Stimulated activated CD8-positive, alpha-beta memory T cell treated with anti-CD3 and anti-CD28 coated beads, Interleukin-4, amount 100 ng/mL, for 4 hours (primary cell): Measurements from ENCODE around the gene ZNF32.
A peak's percentile ranks its signal among the peaks of the same experiment; 100 is the strongest.

ENCODE experiments used
- DNase-seq, 2 donors: peaks; one replicate each; pipeline ENCODE4 v3.0.0-alpha.2; 2020; ENCODE audit warnings: low read depth in 2 of 2, low spot score in 1 of 2

Gene ZNF32, protein sequence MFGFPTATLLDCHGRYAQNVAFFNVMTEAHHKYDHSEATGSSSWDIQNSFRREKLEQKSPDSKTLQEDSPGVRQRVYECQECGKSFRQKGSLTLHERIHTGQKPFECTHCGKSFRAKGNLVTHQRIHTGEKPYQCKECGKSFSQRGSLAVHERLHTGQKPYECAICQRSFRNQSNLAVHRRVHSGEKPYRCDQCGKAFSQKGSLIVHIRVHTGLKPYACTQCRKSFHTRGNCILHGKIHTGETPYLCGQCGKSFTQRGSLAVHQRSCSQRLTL

DNA sequence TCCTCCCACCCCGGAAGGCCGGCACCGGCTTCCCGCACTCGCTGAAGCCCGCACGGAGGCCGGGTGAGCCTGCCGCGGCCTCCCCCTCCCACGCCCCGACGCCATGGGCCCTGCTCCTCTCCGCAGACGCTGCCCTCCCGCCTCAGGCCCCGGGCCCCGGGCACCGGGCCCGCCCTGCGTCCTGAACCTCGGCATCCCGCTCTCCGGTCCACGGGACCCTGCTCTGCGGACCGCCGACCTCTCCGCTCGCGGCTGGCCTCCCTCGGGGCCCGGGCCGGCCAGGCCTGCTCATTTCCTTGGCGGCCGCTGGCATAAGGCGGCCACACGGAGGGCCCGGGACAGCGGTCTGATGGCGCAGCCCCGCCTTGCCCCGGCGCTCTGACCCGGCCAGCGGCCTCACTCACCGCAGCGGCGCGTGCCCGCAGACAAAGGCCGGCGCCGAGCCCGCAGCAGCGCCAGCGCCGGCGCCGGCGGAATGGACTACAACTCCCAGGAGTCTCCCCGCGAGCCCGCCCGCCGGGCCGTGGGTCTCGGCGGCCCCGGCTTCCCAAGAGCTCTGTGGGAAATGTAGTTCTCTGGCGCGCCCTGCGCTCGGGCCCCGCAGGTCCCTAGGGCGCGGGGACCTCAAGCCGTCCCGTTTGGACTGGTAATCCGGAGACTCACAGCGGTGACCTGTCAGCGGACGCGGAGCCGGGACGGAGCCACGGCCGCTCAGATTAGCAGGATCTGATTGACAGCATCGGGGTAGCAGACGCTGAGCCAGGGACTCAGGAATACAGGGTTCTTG lies at the start of gene ZNF32:
ZNF32 (minus strand) TSS at position 484 of the 787 bp plus-strand sequence. CDS start 2,748 bp downstream, outside the sequence.
- peak; percentile 57 to 63 for DNase-seq

DNA sequence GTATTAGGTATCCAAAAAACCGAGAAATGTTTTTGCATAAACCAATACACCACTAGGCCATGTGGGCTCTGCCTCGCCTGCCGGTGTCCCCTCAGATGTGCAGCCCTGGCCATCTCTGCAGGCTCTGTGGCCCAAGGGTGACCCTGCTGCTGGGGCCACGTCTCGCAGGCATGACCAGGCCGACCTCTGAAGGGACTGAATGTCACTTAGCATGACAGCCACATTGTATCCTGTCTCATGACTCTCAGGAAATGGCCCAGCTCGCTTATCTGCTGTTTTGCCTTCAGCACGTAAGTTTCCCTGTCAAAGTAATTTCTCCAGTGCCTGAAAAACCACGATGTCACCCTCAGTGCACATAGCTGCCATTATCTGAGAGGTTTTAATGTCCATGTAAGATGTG lies 49.5 kb upstream of the ZNF32 start:
- no peak for DNase-seq

DNA sequence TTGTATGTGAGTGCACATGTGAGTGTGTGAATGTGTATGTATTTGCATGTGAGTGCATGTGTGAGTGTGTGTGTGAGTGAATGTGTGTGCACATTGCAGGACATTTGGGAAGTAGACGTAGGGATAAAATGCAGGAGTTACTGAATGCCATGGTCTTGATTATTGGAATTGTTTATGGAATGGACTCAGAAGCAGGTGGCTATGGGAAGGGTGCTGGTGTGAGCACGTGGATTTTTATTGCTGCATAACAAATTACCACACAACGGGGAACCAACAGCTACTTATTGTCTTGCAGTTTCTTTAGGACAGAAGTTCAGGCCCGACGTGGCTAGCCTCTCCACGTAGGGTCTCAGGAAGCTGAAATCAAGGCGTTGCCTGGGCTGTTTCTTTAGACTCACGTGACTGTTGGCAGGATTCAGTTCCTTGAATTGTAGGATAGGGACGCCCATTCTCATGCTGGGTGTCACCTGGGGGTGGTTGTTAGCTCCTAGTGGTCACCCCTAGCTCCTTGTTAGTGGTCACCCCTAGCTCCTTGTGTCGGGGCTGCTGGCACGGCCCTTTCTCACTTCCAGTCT lies 48.3 kb upstream of the ZNF32 start:
- no peak for DNase-seq

DNA sequence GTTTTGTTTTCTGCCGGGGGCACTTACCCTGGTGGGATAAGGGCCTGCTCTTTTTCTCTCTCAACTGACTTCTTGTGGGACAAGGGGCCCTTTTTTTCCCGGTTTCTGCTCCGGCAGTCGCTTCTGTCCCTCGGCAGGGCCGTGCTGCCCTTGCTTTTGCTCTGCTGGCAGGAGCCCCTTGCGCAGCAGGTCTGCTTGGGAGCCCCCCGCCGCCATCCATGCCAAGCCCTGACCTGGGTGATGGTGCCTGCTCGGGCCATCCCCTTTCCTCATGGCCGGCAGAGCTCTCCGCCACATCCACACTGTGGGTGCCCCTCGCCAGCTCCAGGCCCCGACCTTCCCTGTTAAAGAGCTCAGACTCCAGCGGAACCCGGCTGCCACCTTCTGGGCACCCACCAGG lies 47.0 kb upstream of the ZNF32 start:
- DNase-seq, result no peak

DNA sequence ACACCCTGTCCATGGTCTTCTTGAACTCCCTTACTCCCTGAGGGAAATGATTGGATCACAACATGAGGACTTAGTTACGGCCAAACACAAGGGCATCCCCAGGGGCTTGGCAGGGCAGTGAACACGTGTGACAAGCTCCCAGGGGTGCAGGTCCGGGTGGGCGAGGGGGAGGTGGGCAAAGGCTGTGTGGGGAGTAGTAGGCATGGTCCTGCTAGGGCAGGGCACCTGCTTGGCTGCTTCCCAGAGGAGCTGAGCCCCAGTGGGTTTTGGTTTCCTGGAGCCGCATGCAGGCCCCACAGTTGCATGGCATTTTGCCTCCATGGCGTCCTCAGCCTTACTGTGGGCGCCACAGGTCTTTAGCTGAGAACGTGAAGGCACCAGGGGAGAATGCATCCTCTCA lies 46.6 kb upstream of the ZNF32 start:
- no peak for DNase-seq

DNA sequence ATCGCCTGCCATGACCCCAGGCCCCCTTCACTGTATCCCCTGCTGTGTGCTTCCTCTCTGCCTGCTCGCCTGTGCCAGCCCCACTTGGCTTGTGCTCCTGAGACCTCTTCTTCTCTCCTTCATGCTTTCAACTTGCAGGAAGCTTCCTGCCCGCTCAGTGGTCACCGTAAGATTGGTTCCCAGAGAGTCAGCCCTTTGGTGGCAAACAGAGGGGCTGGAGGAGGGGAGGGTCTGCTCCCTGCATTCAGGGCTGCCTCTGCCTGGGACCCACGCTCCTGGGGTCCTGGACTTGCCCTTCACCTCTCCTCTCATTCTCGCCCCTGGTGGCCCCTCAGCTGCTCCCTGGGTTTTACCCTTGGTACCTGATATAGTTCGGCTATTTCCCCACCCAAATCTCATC lies 45.8 kb upstream of the ZNF32 start:
- no peak for DNase-seq

DNA sequence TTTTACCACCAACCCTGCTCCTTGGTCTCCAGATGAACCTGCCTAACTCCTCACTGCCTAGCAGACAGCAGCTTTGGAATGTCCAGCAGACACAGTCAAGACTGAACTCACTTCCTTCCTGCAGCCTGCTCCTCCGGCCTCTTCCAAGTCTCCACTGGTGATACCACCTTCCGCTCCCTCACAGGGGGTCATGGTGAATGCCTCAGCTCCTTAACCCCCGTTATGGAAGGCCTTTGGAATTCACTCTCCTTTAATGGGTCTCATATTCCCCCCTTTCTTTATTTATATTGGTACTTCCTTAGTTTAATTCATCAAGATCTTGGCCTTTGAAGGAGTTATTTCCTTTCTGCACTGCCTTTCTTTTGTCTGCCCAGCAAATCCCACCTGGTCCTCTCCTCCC lies 44.9 kb upstream of the ZNF32 start:
- DNase-seq, result no peak

DNA sequence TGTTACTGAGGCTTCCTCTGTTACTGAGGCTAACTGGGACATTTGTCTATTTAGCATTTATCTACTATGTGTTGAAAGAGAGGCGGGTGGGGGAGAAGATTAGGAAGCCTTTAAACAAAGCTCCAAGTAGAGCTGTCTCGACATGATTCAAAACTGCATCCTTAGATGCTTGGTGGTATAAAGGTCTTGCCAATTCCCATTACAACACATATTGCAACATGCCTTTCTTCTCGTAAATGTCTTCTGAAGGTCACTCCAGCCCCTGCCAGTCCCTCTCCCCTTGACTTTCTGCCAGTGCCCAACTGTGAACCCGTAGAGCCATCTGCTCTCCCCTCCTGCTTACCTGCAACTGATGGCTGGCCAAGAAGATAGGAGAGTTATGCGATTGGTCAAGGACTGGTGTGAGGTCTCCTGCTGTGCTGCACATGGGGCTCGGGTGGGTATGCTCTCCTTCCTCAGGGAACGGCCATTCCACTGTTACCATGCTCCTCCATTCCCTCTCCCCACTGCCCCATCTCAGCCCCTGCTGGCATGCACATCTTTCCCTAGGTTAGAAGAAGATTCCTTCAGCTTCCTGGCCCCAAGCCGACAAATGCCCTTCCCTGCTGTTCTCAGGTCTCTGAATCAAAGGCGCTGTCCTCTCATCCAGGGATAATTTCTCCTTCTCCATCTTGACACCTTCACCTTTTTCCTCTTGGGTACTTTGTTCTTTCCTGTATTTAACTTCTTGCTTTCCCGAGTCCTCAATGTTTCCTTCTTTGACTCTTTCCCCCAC lies 43.6 kb upstream of the ZNF32 start:
- no peak for DNase-seq

DNA sequence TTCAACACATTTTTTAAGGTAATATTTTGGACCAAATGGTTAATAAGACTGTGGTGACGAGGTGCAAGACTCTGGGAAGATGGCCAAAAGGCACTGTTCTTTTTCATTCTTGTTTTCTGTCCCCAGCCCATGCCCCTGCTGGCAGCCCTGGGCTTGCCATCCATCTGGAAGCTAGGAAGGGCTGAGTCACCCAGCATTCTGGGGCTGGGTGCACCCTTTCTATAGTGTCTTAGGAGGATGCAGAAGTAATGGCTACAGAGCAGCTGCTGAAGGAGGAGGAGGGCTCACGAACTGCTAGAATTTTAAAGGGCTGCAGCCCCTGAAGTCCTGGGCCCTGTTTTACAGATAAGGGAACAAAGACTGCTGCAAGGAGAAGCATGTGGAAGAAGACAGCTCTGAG lies 42.8 kb upstream of the ZNF32 start:
- DNase-seq, result no peak

DNA sequence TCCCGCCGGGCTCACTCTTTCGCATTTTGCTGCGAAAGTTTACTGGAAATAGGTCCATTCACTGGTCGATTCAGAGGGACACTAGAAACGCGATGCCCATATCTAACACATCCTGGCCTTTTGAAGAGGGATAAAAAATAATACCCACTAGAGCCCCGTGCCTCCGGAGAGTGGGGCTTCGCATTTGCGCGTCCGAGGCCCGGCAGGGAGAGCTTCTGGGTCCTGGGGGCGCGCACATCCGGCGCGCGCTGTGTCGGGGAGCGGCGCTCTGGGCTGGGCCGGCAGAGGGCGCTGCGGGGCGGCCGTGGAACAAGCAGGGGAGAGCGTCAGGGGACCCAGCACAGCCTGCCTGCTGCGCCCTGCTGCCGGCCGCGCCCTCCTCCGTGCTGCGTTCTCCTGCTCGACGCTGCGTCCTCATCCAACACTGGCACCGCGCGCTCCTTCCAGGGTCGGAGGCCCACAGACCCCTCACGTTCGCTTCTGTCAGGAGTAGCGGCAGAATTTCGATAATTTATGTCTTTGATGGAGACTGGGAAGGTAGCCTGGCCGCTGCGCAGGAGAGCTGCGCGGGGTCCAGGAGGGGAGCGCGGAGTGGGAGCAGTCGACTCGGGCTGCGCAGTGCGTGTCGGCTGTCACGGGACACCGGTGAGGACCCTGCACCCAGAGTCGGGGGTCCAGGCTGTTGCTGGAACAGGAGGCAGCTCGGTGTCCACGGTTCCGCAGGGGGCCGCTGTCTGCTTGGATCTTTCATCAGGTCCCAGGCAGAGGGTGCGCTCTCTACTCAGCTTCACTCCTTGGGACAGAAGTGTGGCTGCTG lies 41.5 kb upstream of the ZNF32 start:
- DNase-seq, result peak; percentile 56 to 67

DNA sequence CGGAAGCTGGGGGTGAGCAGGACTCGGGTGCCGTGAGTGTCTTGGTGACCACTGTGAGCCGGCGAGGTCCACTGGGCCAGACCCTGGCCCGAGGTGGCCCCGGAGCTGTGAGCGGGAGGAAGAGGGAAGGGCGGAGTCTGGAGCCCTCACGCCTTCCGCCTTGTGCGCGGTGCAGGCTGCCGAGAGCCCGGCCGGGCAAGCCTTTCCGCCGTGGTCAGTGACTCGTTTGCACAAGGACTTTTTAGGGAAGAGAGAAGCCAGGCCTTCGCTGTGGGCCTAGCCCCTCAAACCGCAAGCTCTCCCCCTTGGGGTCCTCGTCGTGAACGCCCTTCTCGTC lies 40.9 kb upstream of the ZNF32 start:
- no peak for DNase-seq

DNA sequence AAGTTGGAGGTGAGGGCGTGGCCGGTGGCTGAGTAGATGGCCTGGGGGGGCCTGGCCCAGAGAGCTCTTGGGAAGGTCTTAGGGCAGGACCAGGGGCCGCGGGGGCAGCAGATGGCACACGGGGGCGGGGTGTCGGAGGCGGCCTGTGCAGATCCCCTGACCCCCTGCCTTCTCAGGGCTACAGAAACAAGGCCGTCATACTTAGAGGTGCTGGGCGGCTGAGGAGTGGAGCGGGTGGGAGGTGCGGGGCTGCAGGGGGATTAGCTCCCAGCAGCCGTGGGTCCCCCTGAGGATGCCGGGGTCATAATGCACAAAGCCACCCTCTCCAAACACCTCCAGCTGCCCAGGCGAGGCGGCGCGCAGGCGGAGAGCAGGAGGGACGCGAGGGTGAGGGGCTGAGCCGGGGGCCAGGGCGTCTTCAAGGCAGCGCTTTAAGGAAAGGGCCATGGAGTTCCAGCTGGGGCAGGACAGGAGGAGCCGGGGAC lies 40.4 kb upstream of the ZNF32 start:
- DNase-seq, result no peak

DNA sequence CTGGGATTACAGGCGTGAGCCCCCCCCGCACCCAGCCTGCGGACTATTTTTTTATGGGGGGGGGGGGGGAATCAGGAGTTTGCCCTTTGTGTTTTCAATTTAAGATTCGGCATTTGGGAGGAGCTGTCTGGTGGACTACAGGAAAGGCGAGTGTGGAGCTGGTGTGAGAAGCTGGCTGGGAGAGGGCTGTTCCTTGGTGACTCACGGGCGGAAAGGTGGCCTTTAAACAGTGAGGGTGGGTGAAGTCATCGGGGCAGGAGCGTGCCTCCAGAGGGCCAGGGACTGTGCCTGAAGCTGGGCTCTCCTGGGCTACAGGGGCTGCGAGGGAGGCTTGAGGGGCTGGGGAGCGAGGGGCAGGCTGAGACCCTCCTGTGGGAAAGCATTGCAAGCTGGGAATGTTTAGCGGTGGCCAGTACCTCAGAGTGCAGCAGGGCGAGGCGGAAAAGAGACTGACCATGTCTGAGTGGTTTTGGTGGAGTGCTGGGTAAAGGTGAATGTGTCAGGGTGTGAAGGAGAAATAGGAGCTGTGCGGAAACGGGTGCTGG lies 39.7 kb upstream of the ZNF32 start:
- DNase-seq, result no peak

DNA sequence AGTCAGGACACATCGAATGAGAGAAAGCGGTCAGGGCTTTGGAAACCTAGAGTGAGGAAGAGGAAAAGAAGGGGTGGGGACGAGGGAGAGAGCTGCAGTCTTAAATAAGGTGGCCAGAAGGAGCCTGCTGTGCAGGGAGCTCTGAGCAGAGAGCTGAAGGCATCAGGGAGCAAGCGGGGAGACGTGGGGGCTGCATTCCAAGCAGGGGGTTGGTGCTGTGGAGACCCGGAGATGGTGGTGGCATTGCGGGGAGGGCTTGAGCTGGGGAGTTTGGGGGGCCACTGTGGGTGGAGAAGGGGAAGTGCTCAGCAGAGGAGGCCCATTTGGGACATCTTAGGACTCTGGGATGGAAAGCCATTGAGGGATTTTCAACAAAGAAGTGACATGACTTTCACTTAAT lies 38.7 kb upstream of the ZNF32 start:
- DNase-seq, result no peak

DNA sequence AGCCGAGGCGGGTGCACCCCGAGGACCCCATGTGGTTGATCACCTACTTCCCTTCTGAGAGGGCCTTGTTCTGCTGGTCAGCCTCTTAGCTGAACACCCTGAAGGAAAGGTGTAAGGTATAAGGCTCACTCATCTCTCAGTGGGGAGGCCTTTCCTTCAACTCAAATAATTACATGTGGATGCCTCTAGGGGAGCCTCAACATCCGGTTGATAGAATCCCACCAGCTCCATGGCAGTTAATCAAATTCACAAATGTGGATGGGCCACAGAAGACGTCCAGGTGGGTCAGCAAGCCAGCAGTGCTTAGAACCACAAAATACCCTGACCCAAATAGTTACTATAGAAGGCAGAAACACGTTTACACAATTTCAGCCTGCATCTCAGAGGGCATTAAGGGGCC lies 37.7 kb upstream of the ZNF32 start:
- no peak for DNase-seq

DNA sequence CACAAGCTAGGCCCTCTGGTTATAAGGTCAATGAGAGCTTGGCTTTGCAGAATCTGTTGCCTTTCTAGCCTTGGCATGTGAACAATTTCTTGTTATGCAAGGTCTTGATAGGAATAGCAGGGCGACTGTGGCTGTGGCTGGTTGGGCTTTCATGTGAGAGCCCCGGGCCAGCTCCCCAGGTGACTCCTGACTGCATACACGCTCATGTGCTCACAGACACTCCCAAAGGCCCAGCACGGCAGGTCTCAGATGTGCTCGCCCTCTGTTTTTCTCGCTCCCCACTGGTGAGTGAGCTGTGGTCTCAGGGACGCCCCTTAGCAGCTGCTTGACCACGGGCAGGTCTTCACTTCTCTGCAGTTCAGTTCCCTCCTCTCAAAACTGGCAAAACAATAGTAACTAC lies 37.1 kb upstream of the ZNF32 start:
- DNase-seq, result no peak

DNA sequence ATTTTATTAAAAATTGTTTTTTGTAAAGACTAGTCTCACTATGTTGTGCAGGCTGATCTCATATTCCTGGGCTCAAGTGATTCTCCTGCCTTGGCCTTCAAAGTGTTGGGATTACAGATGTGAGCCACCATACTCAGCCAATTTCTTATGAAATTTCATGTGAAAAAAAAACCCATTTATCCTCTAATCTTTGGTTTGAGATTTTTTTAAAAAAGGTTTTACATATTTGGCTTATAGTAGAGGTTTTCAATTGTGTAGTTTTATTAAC lies 35.5 kb upstream of the ZNF32 start:
- no peak for DNase-seq

DNA sequence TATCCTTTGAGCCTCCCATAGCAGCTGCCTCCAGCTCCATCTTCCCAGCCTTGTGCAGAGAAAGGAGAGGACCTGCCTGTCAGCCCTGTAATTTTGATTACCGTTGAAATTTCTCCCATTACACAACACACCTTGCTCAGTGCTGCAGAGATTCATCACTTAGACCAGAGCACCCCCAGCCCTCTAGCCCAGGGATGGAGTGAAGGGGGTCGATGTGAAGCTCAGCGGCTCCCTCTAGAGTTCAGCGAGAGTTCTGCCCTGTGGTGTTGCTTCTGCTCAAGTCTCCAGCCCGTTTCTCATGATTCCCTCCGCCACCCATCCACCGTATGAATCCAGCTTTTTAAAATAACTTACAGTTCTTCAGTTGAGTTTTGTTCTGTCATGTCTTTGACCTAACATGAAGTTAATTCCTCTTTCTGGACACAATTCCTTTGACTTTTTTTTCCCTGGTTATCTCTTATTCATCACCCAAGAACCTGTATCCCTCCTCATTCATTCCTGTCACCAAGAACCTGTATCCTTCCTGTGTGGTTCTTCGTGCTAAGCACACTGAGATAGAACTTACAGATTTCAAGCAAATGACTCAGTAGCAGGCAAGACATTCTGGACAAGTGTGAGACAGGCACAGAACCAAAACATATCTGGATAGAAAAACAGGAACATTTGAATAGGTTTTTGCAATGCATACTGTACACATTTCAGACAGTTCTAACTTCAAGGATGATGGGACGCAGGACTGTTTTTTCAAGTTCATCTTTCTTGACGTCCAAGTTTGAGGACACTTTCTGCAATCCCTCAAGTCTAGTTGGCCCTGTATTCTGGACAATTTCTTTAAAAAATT lies 35.0 kb upstream of the ZNF32 start:
- no peak for DNase-seq

DNA sequence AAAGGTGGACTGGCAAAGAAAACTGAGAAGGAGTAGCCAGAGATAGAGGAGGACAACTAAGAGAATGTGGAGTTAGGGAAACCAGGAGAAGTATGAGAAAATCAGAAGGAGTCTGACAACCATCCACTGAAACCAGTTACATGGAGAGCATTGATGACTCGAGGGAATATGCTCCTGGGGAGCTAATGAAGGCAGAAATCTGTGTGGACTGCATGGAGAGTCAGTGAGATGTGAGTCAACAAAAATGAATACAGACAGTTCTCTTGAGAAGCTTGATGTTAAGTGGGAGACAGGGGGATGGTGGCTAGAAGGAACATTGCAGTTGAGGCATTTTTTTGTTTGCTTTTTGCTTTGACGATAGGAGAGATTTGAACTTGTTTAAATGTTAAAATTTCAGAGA lies 34.3 kb upstream of the ZNF32 start:
- DNase-seq, result no peak

DNA sequence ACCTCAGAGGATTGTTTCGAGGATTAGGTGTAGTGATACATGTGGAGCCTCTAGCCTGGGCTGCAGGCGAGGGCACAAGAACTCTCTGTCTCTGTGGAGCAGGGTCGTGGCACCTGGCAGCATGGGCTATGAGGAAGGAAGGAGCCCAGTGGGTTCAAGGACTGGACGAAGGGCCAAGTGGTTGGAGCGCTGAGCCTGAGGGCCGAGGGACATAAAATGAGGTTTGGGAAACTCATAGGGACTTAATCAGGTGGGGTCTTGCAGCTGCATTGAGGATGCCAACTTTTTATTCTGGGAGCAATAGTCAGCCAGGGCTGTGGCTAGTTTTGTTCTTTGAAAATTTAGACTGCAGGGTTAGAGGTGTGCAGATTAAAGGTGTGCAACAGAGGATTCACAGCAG lies 33.0 kb upstream of the ZNF32 start:
- DNase-seq, result no peak
